SKM-1 (cell line): ENCODE results near the gene RLN3.
"Not testable (repeated sequence)": the region's sequence is repeated elsewhere in the genome, so short reads cannot be mapped to it uniquely, and the experiment has no call there.

Source experiments
- DNase-seq: peaks from one replicate; lab custom pipeline; 2025; ENCODE audit not compliant: unreplicated experiment; lab: John Stamatoyannopoulos, UW

Gene RLN3

GRCh38 chr19:13995017-13995728 is 32.8 kb upstream of the RLN3 start:
- DNase-seq, result no peak

- no peak for DNase-seq
Observed at GRCh38 chr19:13995878-13996765, 31.8 kb upstream of the RLN3 start.

DNA sequence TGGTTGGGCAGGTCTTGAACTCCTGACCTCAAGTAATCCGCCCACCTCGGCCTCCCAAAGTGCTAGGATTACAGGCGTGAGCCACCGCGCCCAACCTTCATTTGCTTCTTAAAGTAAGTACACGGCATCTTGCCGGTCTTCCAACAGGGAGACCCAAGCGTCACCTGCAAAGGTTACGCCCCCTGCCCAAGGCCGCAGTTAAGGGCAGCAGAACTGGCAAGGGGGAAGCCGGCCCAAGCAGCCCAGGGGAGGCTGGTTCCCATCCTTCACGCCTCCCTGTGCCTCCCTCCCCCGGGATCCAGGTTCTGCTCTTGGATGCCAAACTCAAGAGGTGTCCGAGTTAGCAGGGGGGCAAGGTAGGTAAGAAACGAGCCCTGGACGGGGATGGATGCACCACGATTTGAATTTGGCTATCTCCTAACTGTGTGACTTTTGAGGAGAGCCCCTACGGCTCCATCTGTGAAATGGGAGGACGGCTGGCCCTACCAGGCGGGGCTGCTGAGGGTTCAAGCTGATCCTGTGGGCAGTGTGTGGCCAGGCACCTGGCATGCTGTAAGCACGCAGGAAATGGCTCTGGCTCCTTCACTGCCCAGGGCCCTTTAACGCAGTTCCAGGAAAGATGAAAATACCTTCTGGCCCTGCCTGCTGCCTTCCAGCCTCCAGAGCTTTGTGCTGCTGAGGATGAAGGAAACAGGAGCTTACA is 30.9 kb upstream of the RLN3 start:
- no peak for DNase-seq

DNA sequence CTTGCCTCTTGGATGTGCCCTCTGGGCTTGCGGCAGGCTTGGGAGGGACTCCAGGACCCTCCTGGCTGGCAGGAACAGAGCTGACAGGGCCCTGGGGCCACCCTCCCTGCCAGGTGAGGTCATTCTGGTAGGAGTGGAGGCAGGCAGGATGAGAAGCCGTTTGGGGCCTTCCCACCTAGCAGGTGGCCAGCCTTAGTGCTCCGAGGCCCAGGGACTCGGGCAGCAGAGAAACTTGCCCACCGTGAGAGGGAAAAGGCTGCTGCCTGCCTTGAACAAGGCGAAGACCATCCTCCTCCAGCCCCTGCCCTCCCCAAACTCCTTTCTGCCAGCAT is 30.4 kb upstream of the RLN3 start:
- DNase-seq, result no peak

- DNase-seq, result no peak
Observed at GRCh38 chr19:13998426-13998825, 29.5 kb upstream of the RLN3 start.

- DNase-seq, result no peak
Observed at GRCh38 chr19:13999085-13999484, 28.9 kb upstream of the RLN3 start.

- DNase-seq, result no peak
Observed at GRCh38 chr19:14000691-14001375, 27.1 kb upstream of the RLN3 start.

DNA sequence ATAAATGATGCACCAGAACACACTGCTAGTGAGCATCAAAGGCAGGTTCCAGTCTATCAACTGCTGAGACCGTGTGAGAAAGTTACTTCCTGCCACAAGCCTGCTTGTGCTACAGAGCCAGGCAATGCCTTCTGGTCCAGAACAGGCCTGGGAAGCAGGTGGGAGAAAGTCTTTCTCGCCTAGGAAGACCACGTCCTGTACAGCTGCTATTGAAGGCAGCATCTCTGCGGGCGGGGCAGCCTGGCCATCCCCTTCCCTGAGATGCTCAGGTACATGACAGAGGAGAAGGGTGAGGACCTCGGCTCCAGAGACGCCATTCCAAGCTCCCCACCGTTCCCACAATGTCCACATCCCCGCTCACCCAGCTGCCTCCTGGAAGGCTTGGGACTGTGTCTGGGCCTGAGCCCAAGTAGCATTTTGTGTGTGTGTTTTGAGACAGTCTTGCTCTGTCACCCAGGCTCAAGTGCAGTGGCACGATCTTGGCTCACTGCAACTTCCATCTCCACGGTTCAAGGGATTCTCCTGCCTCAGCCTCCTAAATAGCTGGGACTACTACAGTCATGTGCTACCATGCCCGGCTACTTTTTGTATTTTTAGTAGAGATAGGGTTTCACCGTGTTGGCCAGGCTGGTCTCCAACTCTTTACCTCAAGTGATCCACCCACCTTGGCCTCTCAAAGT is 25.2 kb upstream of the RLN3 start:
- DNase-seq, result no peak

- DNase-seq, result no peak
Observed at GRCh38 chr19:14003251-14004055, 24.5 kb upstream of the RLN3 start.

- no peak for DNase-seq
Observed at GRCh38 chr19:14004619-14005348, 23.2 kb upstream of the RLN3 start.

DNA sequence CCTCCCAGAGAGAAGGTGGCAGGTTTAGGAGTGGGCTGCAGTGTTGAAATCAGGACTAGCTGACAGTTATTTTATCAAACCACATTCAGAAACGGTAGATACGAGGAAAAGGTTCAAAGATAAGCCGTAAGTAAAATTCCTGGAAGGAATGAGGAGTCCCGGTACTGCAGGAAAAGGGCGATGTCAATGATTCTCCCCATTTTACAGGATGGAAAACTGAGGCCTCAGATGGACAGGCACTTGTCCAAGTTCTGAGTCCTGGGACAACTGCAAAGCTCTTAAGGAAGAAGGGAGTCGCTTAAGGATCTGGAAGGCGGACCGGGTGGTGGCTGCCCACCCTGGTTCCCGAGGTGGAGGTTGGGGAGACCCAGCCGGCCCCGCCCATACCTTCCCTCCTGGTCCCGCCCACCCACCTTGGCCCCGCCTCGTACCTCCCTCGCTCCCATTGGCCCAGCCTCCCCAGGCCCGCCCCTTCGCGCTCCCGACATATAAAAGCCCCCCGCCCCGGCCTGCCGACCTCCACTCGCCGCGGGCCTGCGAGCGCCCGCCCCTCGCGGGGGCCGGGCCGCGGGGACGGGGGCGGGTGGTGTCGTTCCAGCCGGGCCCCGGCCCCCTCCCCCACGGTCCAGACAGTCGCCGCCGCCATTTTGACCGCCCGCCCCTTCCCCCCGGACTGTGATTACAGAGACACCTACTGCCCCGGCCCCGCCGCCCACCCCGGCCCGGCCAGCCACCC is 22.4 kb upstream of the RLN3 start:
- peak; percentile 55 for DNase-seq

DNA sequence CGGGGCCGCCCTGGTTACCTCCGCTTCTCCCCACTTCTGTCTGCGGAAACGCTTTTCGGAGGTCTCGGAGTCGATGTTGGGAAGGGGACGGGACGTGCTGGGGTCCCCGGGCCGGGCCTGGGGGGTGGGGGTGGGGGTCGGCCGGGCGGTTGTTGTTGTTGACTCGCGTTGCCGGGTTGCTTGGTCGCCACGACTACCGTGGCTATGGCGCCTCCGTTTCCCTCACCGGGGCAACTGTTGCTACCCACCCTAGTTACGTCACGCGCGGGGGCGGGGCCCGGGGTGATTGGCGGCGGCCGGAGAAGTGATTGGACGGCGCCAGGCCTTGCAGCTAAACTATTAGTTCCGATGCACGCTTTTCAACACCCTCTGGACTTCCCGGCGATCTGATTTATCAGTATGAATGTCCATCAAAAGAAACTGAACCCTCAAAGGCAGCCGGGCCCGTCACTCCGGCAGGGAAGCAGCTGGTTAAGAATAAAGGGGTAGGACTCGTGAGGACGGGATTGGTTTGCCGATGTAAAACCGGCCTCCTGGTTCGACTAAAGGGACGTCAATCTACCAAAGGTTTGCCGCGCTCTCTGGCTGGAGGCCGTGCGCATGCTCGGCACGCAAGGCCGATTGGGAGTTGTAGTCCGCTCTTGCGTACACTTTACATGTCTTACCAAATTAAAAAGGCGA is 21.7 kb upstream of the RLN3 start, which contains the start of gene RFX1:
RFX1 (minus strand) TSS at position 236 of the 681 bp plus-strand sequence. CDS start 12,477 bp downstream, outside the sequence.
- peak; percentile 99 for DNase-seq

DNA sequence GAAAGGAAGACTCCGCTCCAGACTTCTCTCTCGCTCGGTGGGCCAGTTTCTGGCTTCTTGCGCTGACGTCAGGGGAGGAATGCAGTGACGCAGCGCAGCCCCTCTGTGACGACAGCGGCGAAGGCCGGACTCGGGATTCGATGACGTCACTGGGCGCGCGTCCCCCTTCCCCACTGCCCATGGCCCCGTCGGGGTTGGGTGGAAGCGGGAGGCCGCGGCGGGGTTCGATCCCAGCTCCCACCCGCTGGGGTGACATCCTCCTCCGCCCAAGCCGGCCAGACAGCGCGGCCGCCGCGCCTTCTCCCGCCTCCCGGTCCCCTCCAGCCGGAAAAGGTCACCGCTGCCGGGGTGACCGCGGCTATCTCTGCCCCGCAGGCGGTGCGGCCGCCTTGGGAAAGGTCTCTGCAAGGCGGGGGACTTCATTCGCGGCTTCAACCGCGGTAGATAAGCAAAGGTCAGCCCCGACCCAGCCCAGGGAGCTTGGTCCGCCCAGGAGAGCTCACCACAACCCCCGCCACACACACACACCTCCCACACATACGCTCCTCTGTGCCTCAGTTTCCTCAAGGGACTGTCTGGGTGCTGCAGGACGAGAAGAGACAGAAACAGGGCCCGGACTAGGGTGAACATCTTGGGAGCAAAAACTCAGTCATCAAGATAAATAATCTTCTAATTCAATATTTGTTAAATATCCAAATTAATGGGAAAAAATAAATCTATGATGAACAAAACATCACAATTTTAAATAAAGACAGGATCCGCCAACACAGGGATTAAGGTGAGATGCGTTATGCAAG is 21.0 kb upstream of the RLN3 start:
- DNase-seq, result no peak

DNA sequence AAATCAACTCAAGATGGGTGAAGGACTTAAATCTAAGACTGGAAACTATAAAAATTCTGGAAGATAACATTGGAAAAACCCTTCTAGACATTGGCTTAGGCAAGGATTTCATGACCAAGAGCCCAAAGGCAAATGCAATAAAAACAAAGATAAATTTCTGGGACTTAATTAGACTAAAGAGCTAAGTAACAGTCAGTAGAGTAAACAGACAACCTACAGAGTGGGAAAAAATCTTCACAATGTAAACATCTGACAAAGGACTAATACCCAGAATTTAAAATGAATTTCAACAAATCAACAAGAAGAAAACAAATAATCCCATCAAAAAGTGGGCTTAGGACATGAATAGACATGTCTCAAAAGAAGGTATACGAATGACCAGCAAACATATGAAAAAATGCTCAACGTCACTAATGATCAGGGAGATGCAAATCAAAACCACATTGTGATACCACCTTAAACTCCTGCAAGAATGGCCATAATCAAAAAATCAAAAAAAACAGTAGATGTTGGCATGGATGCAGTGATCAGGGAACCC is 15.5 kb upstream of the RLN3 start:
- no peak for DNase-seq

- DNase-seq, result no peak
Observed at GRCh38 chr19:14015524-14016035, 12.4 kb upstream of the RLN3 start.

DNA sequence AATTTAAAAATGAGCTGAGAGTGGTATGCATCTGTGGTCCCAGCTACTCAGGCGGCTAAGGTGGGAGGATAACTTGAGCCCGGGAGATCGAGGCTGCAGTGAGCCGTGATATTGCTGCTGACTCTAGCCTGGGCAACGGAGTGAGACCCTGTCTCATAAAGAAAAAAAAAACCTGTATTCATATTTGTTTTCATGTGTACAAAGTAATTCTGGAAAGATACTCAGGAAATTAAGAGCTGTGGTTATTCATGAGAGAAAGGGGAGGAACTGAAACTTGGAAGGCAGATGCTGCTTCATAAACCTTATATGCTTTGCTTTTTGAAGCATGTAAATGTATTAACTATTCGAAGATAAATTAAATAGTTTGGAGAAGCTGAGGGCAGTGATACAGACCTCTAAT is 8.8 kb upstream of the RLN3 start:
- no peak for DNase-seq

- DNase-seq, result not testable (repeated sequence)
Observed at GRCh38 chr19:14019739-14020138, 8.2 kb upstream of the RLN3 start.
